Choroid plexus epithelial cell (primary cell): ENCODE measurements around the gene PRLR.

Experiments
- DNase-seq: peaks from one replicate; pipeline ENCODE4 v3.0.0-alpha.2; 2010; ENCODE audit warnings: low read depth
- H3K4me3 ChIP-seq: 2 replicates; pipeline ENCODE4 v1.5.1; 2011; ENCODE audit warnings: low read depth, mild to moderate bottlenecking, control low read depth, low read length, moderate library complexity
- CTCF ChIP-seq: conservative IDR thresholded peaks from 2 replicates; pipeline ENCODE4 v1.5.1; 2011; ENCODE audit warnings: low read depth, mild to moderate bottlenecking, control low read depth, inconsistent platforms, low read length, moderate library complexity

The PRLR gene

GRCh38 chr5:35180046-35180445 lies 50.2 kb downstream of the PRLR start:
- no peak for TF ChIP-seq CTCF
- no peak overlapping the region for H3K4me3 ChIP-seq
- no peak for DNase-seq

GRCh38 chr5:35177783-35178182 lies 52.5 kb downstream of the PRLR start:
- no peak for DNase-seq
- TF ChIP-seq CTCF = no peak
- no peak overlapping the region for H3K4me3 ChIP-seq

GRCh38 chr5:35172533-35172932 lies 57.8 kb downstream of the PRLR start:
- no peak overlapping the region for H3K4me3 ChIP-seq
- no peak for DNase-seq
- no peak for TF ChIP-seq CTCF

GRCh38 chr5:35171991-35172390 lies 58.3 kb downstream of the PRLR start:
- no peak overlapping the region for H3K4me3 ChIP-seq
- no peak for TF ChIP-seq CTCF
- no peak for DNase-seq

- H3K4me3 ChIP-seq = no peak overlapping the region
- DNase-seq = no peak
- no peak for TF ChIP-seq CTCF
These were observed 59.2 kb downstream of the PRLR start for GRCh38 chr5:35171078-35171477.

- peak; percentile 31 for DNase-seq
- H3K4me3 ChIP-seq = no peak overlapping the region
- peak; percentile 48 for TF ChIP-seq CTCF
These were observed 64.2 kb downstream of the PRLR start for GRCh38 chr5:35166043-35166442.

GRCh38 chr5:35164860-35165542 lies 65.3 kb downstream of the PRLR start:
- no peak overlapping the region for H3K4me3 ChIP-seq
- TF ChIP-seq CTCF = no peak
- no peak for DNase-seq
